ENCODE measurements around the gene JUNB. TPM values are rescaled to one million over a fixed set of nuclear protein-coding genes. Genes with fewer than 3 reads are reported as not detected.

The JUNB gene
- total and polyA plus RNA-seq, 10 of the 15 experiments (the other 5 are each of a cell fraction or from before 2014, with no cell fraction given): 0.55 to 144 (median 68.3) TPM

- ATAC-seq (peak; percentile 36), FAIRE-seq (no peak), DNase-seq (ENCODE audit: low read depth, low spot score) (no peak)
- Histone ChIP-seq H3K27ac (ENCODE audit: control insufficient read depth, insufficient read depth) (peak overlapping the region; percentile 63), H3K27me3 (replicated peaks in 1 of 2; ENCODE audit: control insufficient read depth in 2 of 2, insufficient read depth in 2 of 2, low read length in 1 of 2) (no peaks in the 10 kb centered on the region), H4K20me1 (ENCODE audit: control insufficient read depth, insufficient read depth) (no peaks in the 10 kb centered on the region), H3K9ac (ENCODE audit: control insufficient read depth, insufficient read depth, low read length) (peak overlapping the region; percentile 79), H2AFZ (ENCODE audit: control insufficient read depth, low read depth, low read length) (peak overlapping the region; percentile 88), H3K4me2 (ENCODE audit: control insufficient read depth, insufficient read depth) (peak overlapping the region; percentile 98), H3K4me3 (peak overlapping the region; percentile 95), H3K36me3 (ENCODE audit: control insufficient read depth in 2 of 2, insufficient read depth in 2 of 2, low read length in 1 of 2) (peaks cover 0 to 1% of the 10 kb centered on the region in 2 experiments; a peak in 2 of 4 replicates), H3K4me1 (ENCODE audit: control insufficient read depth, insufficient read depth, low read length) (peaks cover 19% of the 10 kb centered on the region), H3K79me2 (ENCODE audit: control insufficient read depth, insufficient read depth, low read length) (peaks cover 13% of the 10 kb centered on the region), H3K9me3 (replicated peaks; ENCODE audit: control insufficient read depth, insufficient read depth, low read length) (no peaks in the 10 kb centered on the region)
- BruUV-seq (replicated peaks): no TSS peak
- ChIA-PET POLR2A (interaction anchor here (0.6 to 2.2 kb wide), 6 partner anchors 9 to 127 kb away, joined by 3 to 9 read pairs (median 6); partner anchors contain the start of gene JUNB), CTCF (interaction anchor here (1.4 to 12.9 kb wide), 4 partner anchors 23 to 47 kb away, joined by 8 to 537 read pairs (median 217); partner anchors contain the start of gene HOOK2), SMC1A (ENCODE audit: uncharacterized antibody, unreplicated experiment) (interaction anchor here (0.8 to 11.5 kb wide), 3 partner anchors 21 to 67 kb away, joined by 3 to 240 read pairs (median 3); partner anchors contain the start of gene TRIR), RAD21 (ENCODE audit: unreplicated experiment) (interaction anchor here (0.7 to 11.4 kb wide), 6 partner anchors 9 to 46 kb away, joined by 3 to 303 read pairs (median 4); partner anchors contain the start of gene HOOK2)
- in situ Hi-C loops (cut with MboI): no loop called here
- intact Hi-C loops (cut with micrococcal nuclease; ENCODE audit: unreplicated experiment): no loop called here
- WGBS (ENCODE audit: insufficient coverage, insufficient replicate concordance, low lambda C conversion rate, missing lambda C conversion rate): 20% methylated on average over 37 of the region's 38 CpGs
- TF ChIP-seq NKRF (conservative IDR thresholded peaks at IDR 0.05): 0 out of 2 replicates have a peak, but pooled peaks have one; percentile 48
- TF ChIP-seq CBX5 (IDR thresholded peaks at IDR 0.05; ENCODE audit: low read depth): no peak
- no peak for TF ChIP-seq TARDBP (IDR thresholded peaks at IDR 0.05; ENCODE audit: borderline replicate concordance)
- no peak for TF ChIP-seq EP300 (IDR thresholded peaks at IDR 0.05; ENCODE audit: borderline replicate concordance in 1 of 2, control insufficient read depth in 1 of 2, low read depth in 2 of 2, low read length in 2 of 2)
- 0 out of 2 replicates have a peak, but pooled peaks have one; percentile 31 for TF ChIP-seq NFXL1 (IDR thresholded peaks at IDR 0.05; ENCODE audit: borderline replicate concordance)
- TF ChIP-seq TCF7 (IDR thresholded peaks at IDR 0.05; ENCODE audit: borderline replicate concordance): no peak
Observed at GRCh38 chr19:12800923-12801465, 9.7 kb downstream of the JUNB start.

All from GM12878 (cell line).